ENCODE measurements around the gene SAXO1.

GRCh38 chr9:18893491-18893890 is 139.5 kb downstream of the SAXO1 start:
- no peak for TF ChIP-seq ZNF274 (IDR thresholded peaks at IDR 0.05; ENCODE audit: low read depth, low read length)
- TF ChIP-seq YY1 (IDR thresholded peaks at IDR 0.05; ENCODE audit: insufficient read depth, insufficient read length) = no peak

Measured in NT2/D1 (cell line).